Stimulated activated CD8-positive, alpha-beta memory T cell treated with anti-CD3 and anti-CD28 coated beads, Interleukin-2, amount 100 ng/mL, for 1 hour (primary cell): Measurements from ENCODE around the gene FAM83C.
"Not testable (repeated sequence)": the region's sequence is repeated elsewhere in the genome, so short reads cannot be mapped to it uniquely, and the experiment has no call there.

ENCODE experiments used
- DNase-seq, 2 donors: peaks; one replicate each; pipeline ENCODE4 v3.0.0-alpha.2; 2020; ENCODE audit warnings: low read depth in 2 of 2

The FAM83C gene

DNA sequence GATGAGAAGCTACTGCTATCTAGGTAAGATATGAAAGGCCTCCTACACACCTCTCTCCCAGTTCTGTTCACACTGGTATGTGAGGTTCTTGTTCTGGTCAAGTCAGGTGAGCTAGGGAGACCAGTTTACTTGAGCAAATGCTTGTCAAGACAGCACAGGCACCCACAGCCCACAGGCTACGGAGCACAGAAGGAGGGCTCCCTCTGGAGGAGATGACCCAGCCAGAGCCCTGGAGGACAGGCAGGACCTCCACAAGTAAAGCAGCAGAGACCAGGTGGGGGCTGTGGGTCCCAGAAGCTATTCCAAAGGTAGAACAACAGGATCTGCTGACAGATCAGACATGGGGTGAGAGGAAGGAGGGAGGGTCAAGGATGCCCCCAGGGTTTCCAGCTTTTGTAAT, 27.5 kb downstream of the FAM83C start:
- DNase-seq: no peak

DNA sequence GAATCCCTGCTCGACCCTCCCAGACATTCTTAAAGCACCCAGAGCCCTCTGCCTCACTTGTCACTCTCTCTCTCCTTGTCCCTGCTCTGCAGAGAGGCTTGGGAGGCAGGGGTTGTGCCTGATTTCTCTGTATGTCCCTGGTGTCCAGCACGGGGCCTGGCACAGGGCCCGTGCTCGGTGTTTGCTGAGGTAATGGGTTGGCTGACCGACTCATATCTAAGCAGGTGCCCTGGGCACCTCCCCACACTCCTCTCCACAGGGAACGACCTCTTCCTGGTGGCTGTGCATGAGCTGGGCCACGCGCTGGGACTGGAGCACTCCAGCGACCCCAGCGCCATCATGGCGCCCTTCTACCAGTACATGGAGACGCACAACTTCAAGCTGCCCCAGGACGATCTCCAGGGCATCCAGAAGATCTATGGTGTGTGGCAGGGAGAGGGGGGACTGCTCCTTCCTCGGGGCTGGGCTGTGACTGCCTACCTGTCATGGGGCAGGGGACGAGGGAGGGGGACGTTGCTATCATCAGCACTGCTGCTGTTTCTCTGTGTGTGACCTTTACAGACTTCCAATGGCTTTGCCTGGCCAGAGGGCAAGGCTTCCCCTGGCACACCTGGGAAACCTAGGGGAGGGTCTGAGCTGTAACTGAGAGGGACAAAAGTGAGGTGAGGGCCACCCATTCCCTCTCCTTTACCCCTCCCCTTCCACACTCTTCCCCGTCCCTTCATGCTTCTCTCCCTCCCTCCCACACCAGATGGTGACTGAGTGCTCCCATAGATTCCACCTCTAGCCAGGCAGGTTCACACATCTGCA, 28.5 kb downstream of the FAM83C start:
- no peak for DNase-seq

DNA sequence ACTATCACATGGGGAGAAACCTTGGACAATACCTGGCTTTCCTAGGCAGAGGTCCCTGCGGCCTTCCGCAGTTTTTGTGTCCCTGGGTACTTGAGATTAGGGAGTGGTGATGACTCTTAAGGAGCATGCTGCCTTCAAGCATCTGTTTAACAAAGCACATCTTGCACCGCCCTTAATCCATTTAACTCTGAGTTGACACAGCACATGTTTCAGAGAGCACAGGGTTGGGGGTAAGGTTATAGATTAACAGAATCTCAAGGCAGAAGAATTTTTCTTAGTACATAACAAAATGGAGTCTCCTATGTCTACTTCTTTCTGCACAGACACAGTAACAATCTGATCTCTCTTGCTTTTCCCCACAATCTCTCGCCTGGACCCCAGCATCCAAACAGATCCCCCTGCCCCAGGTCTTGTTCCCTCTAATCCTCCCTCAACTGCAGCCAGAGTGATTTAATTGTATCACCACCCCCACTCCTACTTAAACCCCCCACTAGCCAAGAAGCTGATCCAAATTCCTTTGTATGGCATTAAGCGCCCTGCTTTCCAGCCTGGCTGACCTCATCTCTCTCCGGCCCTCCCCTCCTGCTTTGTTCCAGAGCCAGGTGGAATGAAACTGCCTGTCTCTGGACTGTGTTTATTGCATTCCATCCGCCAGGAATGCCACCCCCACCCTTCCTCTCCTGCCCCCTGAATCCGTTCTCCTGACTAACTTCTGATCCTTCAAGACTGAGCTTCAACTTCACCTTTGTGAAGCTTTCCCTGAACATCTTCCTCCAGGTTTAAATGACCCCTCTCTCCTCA, 29.3 kb downstream of the FAM83C start:
- DNase-seq: not testable (repeated sequence)

GRCh38 chr20:35262321-35262720, 29.9 kb downstream of the FAM83C start:
- not testable (repeated sequence) for DNase-seq

DNA sequence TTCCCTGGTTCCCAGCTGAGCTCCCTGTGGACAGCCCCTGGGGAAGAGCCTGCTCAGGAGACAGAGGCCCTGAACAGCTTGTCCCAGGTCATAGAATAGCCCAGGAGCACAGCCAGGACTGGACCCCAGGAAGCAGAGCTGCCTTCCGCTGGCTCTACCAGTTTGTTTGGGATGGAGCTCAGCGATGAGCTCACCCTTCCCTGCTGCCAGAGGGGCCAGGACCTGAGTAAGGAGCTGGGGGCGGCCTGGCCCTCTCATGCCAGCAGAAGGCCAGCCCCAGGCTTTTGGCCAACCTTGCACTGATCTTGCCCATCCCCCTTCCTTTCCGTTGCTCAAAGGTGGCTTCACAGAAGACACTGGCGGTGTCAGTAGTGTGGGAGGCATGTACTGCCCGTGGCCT, 31.8 kb downstream of the FAM83C start:
- DNase-seq: no peak

DNA sequence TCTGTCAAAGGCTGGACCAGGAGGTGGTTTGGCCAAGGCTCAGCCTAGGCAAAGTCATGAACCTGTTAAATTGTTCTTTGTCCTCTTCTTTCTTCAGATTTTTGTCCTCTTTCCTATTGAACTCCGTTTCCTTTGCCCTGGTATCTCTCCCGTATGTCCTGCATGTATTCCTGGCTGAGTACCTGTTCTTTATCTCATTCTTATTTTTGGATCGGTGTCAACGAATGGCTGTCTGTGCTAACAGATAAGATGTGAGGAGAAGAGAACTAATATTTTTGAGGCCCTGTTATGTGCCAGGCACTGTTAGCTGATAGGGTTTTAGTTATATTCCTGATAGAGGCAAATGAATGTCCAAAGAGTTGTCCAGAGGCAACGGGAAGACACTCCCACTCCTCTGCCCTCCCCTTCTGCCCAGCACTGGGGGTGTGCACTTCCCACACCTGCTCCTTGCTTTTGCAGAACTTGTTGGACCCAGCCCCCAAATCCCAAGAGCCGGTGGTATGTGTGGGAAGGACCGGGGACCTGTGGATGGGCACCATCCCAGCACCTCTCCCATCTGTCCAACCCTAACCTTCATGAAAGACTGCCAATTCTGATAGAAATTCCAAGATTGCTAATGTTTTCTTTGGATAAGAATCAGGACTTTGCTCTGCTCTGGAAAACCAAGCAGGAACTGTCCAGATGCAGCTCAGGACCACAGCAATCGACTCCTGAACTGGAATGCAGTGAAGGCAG, 34.9 kb downstream of the FAM83C start:
- DNase-seq: no peak

GRCh38 chr20:35254448-35254999, 37.7 kb downstream of the FAM83C start:
- DNase-seq: no peak

DNA sequence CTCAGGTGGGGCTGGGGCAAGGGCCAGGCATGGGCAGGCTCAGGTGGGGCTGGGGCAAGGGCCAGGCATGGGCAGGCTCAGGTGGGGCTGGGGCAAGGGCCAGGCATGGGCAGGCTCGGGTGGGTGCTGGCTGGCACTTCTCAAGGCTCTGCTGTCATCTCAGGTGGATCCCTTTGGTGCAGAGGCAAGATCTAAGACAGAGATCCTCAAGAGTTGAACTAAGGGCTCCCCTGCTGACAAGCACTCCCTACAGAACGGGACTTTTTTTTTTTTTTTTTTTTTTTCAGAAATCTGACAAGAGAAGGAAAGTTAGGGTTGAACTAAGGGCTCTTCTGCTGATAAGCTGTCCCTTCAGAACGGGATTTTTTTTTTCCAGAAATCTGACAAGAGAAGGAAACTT, 39.2 kb downstream of the FAM83C start:
- DNase-seq: no peak

- DNase-seq: not testable (repeated sequence)
These were observed 39.6 kb downstream of the FAM83C start for GRCh38 chr20:35252598-35252997.

DNA sequence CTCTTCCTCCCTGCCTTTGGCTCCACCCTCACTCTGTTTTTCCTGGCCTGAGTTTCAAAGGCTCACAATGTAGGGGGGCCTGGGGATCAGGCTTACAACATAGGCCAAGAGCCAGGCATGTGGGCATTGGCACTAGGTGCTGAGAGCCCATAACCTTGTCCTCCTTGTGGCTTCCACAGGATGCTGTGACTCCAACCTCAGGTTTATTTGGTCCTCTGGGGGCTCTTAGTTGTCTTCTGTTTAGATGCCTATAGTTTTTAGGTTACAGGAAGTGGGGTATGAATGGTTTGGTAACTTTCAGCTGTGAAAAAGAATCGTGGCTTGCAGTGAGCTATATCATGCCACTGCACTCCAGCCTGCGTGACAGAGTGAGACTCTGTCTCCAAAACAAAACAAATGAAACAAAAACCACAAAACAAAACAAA, 40.2 kb downstream of the FAM83C start:
- DNase-seq: no peak

DNA sequence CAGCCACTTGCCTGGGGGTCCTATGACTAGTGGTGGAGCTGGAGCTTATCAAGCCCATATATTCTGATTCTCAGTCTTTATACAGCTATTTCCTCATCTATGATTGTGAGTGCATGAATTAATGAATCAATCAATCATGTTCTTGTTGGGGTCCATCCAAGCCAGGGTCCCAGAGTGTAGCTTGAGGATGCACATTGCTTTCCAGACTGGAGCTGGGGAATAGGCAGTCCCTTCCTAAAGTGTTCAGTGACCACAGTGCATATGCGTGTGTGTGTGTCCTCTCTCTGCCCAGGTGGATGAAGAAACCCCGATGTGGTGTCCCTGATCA, 40.6 kb downstream of the FAM83C start:
- DNase-seq: no peak

GRCh38 chr20:35248641-35249475, 43.4 kb downstream of the FAM83C start:
- no peak for DNase-seq

- DNase-seq: no peak
These were observed 45.5 kb downstream of the FAM83C start for GRCh38 chr20:35246723-35247122.

- DNase-seq: no peak
These were observed 48.2 kb downstream of the FAM83C start for GRCh38 chr20:35243986-35244385.

GRCh38 chr20:35243317-35243716, 48.9 kb downstream of the FAM83C start:
- DNase-seq: no peak

DNA sequence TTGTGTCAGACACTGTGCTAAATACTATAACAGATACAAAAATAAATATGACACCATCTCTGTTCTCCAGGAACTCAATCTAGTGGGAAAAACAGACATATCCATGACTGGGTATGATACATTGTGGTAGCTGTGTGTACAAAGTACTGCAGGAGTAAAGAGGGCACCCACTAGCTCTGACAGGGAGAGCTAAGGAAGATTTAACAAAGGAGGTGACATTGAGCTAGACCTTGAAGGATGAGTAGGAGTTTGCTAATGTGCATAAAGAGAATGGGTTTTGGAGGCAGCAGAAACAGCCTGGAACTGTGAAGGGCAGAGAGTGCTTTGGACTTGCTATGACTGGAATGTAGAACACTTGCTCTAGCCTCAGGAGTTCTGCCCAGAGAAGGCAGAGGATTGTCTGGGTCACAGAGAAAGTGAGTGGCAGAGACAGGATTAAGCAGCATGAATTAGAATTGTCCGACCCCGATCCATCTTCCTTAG, 51.4 kb downstream of the FAM83C start:
- DNase-seq: no peak

DNA sequence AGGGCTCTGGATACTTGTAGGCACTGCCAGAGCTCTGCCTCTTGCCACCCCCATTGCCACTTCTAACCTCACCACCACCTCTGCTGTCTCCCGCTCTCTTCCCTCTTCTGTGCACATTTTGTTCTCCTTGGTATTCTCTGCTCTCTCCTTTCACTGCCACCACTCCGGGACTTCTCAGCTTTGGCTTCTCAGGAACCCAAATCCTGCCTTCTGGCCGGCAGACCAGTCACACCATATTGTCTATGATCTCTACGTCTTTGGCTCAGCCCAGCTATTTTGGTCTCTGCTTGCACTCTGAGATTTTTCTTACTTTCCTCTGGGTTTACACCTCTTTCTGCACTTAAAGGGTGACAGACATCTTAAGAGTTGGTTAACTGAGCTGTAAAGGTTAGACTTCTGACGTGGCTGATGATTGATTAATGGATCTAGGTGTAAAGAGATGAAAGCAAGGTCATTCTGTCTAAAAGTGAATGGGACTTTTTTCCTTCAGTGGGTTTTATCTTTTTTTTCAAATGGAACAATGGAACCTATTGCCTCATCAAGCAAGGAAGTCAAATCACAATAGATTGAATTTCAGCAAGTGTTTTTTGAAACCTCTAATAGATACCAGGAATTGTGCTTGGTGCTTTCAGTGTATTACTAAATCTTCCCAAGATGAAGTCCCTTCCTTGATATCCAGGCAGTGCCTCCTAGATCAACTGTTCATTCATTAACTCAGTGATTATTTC, 52.0 kb downstream of the FAM83C start:
- no peak for DNase-seq

DNA sequence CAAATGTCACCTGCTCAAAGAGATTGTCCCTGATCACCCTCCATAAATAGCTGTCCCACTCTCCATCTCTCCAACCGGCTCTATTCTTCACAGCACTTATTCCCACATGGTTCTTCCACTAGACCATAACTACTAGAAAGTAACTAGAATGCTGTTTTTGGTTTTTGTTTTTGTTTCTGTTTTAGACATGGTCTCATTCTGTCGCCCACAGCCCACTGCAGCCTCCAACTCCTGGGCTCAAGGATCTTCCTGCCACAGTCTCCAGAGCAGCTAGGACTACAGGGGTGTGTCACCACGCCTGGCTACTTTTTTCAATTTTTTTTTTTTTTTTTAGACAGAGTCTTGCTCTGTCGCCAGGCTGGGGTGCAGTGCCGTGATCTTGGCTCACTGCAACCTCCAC, 53.5 kb downstream of the FAM83C start:
- no peak for DNase-seq

DNA sequence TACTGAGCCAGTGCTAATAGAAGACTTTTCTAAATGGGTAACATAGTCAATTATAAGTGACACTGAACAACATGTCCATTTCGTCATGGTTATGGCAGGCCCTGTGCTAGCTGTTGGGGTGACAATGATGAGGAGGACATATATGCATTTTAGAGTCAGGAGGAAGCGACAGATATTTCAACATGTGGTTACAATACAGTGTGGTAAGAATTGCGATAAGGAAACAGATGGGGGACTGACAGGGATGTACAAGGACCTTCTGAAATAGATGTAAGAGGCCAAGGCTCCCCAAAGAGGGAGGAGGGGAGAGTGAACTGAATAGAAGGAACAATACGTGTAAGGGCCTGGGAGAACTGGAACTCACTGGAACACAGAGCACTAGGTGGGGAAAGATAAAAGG, 54.1 kb downstream of the FAM83C start:
- no peak for DNase-seq

GRCh38 chr20:35237486-35237885, 54.7 kb downstream of the FAM83C start:
- DNase-seq: no peak
